Nephron (organoid): ENCODE data around the gene C16orf87.

ENCODE experiments used
- H3K27ac Mint-ChIP-seq, 3 experiments: 2 replicates each; pipeline ENCODE4 v1.8.0; 2020; ENCODE audit warnings: mixed read lengths in 3 of 3, mild to moderate bottlenecking in 2 of 3, moderate library complexity in 1 of 3
- H3K27me3 Mint-ChIP-seq: 2 replicates; pipeline ENCODE4 v1.8.0; 2021; ENCODE audit warnings: low read depth, mild to moderate bottlenecking, moderate library complexity, mixed read lengths
- H3K36me3 Mint-ChIP-seq: 2 replicates; pipeline ENCODE4 v1.8.0; 2020; ENCODE audit warnings: low read depth, mixed read lengths
- H3K4me1 Mint-ChIP-seq: 2 replicates; pipeline ENCODE4 v1.8.0; 2020; ENCODE audit warnings: mixed read lengths
- H3K4me3 Mint-ChIP-seq, 3 experiments: 2 replicates each; pipeline ENCODE4 v1.8.0; 2020; ENCODE audit warnings: mild to moderate bottlenecking in 3 of 3, mixed read lengths in 3 of 3, moderate library complexity in 2 of 3
- H3K9me3 Mint-ChIP-seq: 2 replicates; pipeline ENCODE4 v1.8.0; 2020; ENCODE audit warnings: mixed read lengths
- CTCF ChIP-seq, 3 experiments: fragments of 200-600 bp; sonication (generic); IDR thresholded peaks; one replicate each; pipeline ENCODE4 v1.5.0; 2021; ENCODE audit warnings: antibody characterized with exemption in 3 of 3; ENCODE audit not compliant: unreplicated experiment in 3 of 3

C16orf87 gene

DNA sequence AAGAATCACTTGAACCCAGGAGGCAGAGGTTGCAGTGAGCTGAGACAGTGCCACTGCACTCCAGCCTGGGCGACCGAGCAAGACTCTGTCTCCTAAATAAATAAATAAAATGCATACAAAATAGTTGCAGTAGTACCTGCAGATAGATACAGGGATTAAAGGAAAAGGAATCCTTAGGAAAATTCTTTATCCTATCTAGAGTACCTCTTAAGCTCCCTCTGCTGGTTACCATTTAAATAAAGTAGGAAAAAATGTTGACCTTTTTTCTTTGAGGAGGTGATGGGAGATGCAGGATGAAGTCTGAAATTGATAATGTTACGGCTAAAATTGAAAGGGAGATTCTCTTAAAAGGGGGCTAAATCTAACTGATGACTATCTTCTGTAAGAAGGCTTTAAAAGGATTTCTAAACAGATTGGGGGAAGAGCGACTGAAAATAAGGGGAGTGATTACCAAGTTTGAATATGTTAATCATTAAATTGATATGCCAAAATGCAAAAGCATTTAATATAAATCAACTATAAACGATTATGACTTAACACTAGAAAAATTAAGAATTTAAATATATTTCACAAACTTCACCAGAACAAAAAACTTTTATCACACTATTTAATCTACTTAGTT lies 29.4 kb downstream of the C16orf87 start:
- peak overlapping the region in 1 of 3 experiments; percentile 28 for H3K27ac Mint-ChIP-seq
- TF ChIP-seq CTCF (IDR thresholded peaks at IDR 0.05; ENCODE audit: unreplicated experiment in 3 of 3) = peak; percentile 45 to 57 (median 47)
- H3K9me3 Mint-ChIP-seq = peaks cover 4% of the 10 kb centered on the region
- H3K4me3 Mint-ChIP-seq = no peak overlapping the region
- no peaks in the 10 kb centered on the region for H3K4me1 Mint-ChIP-seq
- peaks cover 35% of the 10 kb centered on the region for H3K36me3 Mint-ChIP-seq
- no peaks in the 10 kb centered on the region for H3K27me3 Mint-ChIP-seq

- peaks cover 10% of the 10 kb centered on the region for H3K9me3 Mint-ChIP-seq
- H3K27me3 Mint-ChIP-seq = no peaks in the 10 kb centered on the region
- H3K27ac Mint-ChIP-seq = no peak overlapping the region
Observed at GRCh38 chr16:46800494-46800893, 30.5 kb downstream of the C16orf87 start.

GRCh38 chr16:46797501-46797900 lies 33.5 kb downstream of the C16orf87 start:
- H3K27me3 Mint-ChIP-seq = no peaks in the 10 kb centered on the region
- no peak overlapping the region for H3K27ac Mint-ChIP-seq
- H3K4me3 Mint-ChIP-seq = no peak overlapping the region
- no peak for TF ChIP-seq CTCF (IDR thresholded peaks at IDR 0.05; ENCODE audit: unreplicated experiment in 3 of 3)
- peaks cover 50% of the 10 kb centered on the region for H3K36me3 Mint-ChIP-seq
- H3K9me3 Mint-ChIP-seq = peaks cover 28% of the 10 kb centered on the region
- no peaks in the 10 kb centered on the region for H3K4me1 Mint-ChIP-seq

More at GRCh38 chr16:46800494-46800893, 30.5 kb downstream of the C16orf87 start:
- no peaks in the 10 kb centered on the region for H3K4me1 Mint-ChIP-seq
- TF ChIP-seq CTCF (IDR thresholded peaks at IDR 0.05; ENCODE audit: unreplicated experiment in 3 of 3) = no peak
- H3K4me3 Mint-ChIP-seq = no peak overlapping the region
- peaks cover 45% of the 10 kb centered on the region for H3K36me3 Mint-ChIP-seq

GRCh38 chr16:46796764-46797269 lies 34.2 kb downstream of the C16orf87 start:
- no peak for TF ChIP-seq CTCF (IDR thresholded peaks at IDR 0.05; ENCODE audit: unreplicated experiment in 3 of 3)
- Mint-ChIP-seq H3K4me1 (no peaks in the 10 kb centered on the region), H3K27me3 (no peaks in the 10 kb centered on the region), H3K4me3 (no peak overlapping the region), H3K9me3 (peaks cover 33% of the 10 kb centered on the region), H3K36me3 (peaks cover 54% of the 10 kb centered on the region), H3K27ac (no peak overlapping the region)

DNA sequence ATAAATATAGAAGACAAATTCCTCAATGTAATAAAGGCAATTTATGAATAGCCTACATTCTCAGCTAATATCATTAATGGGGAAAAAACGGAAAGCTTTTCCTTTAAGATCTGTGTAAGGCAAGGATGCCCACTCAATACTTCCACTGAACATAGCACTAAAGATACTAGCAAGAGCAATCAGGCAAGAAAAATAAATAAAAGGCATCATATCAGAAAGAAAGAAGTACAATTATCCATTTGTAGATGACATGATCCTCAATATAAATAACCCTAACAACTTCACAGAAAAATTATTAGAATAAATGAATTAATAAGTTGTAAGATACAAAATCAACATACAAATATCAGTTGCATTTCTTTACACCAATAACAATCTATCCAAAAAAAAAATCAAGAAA lies 37.1 kb downstream of the C16orf87 start:
- Mint-ChIP-seq H3K27ac (no peak overlapping the region), H3K36me3 (peaks cover 56% of the 10 kb centered on the region), H3K4me3 (no peak overlapping the region), H3K4me1 (no peaks in the 10 kb centered on the region), H3K9me3 (peaks cover 43% of the 10 kb centered on the region), H3K27me3 (no peaks in the 10 kb centered on the region)
- no peak for TF ChIP-seq CTCF (IDR thresholded peaks at IDR 0.05; ENCODE audit: unreplicated experiment in 3 of 3)
